Measurements from ENCODE around the gene SNRNP70.
"Not testable (repeated sequence)": the region's sequence is repeated elsewhere in the genome, so short reads cannot be mapped to it uniquely, and the experiment has no call there.

The SNRNP70 gene

GRCh38 chr19:49141352-49141751, 56.1 kb downstream of the SNRNP70 start:
- TF ChIP-seq CTCF (conservative IDR thresholded peaks at IDR 0.05; ENCODE audit: low read depth, low read length) = no peak
- no peak for DNase-seq (ENCODE audit: low read depth)
- no peak overlapping the region for H3K4me3 ChIP-seq (ENCODE audit: low read length)

- DNase-seq (ENCODE audit: low read depth) = peak; percentile 65
- TF ChIP-seq CTCF (conservative IDR thresholded peaks at IDR 0.05; ENCODE audit: low read depth, low read length) = no peak
- H3K4me3 ChIP-seq (ENCODE audit: low read length) = peak overlapping the region; percentile 77
Observed at GRCh38 chr19:49142866-49143335, 57.6 kb downstream of the SNRNP70 start.

- DNase-seq (ENCODE audit: low read depth) = no peak
- H3K4me3 ChIP-seq (ENCODE audit: low read length) = peak overlapping the region; percentile 33
- TF ChIP-seq CTCF (conservative IDR thresholded peaks at IDR 0.05; ENCODE audit: low read depth, low read length) = peak; percentile 80
Observed at GRCh38 chr19:49145573-49146407, 60.5 kb downstream of the SNRNP70 start.

GRCh38 chr19:49146408-49146770, 61.1 kb downstream of the SNRNP70 start:
- DNase-seq (ENCODE audit: low read depth) = not testable (repeated sequence)

GRCh38 chr19:49148044-49148682, 62.9 kb downstream of the SNRNP70 start:
- no peak for DNase-seq (ENCODE audit: low read depth)
- TF ChIP-seq CTCF (conservative IDR thresholded peaks at IDR 0.05; ENCODE audit: low read depth, low read length) = no peak
- no peak overlapping the region for H3K4me3 ChIP-seq (ENCODE audit: low read length)

More at GRCh38 chr19:49146408-49146770, 61.1 kb downstream of the SNRNP70 start:
- not testable (repeated sequence) for H3K4me3 ChIP-seq (ENCODE audit: low read length)

GRCh38 chr19:49148784-49149651, 63.8 kb downstream of the SNRNP70 start:
- TF ChIP-seq CTCF (conservative IDR thresholded peaks at IDR 0.05; ENCODE audit: low read depth, low read length) = no peak
- H3K4me3 ChIP-seq (ENCODE audit: low read length) = peak overlapping the region; percentile 74
- peak; percentile 66 for DNase-seq (ENCODE audit: low read depth)

GRCh38 chr19:49149652-49150105, 64.4 kb downstream of the SNRNP70 start:
- no peak for TF ChIP-seq CTCF (conservative IDR thresholded peaks at IDR 0.05; ENCODE audit: low read depth, low read length)
- peak; percentile 58 for DNase-seq (ENCODE audit: low read depth)
- H3K4me3 ChIP-seq (ENCODE audit: low read length) = peak overlapping the region; percentile 74

Measured in retinal pigment epithelial cell (primary cell).